K562 (cell line): ENCODE results near the gene MLANA. TPM values are rescaled to one million over a fixed set of nuclear protein-coding genes. Genes with fewer than 3 reads are reported as not detected.

ENCODE experiments used
- ATAC-seq: fragments of 200-7000 bp; cut with Tn5 transposase; 3 replicates; pipeline ENCODE4 v1.9.1; 2020; ENCODE audit warnings: moderate library complexity
- BruUV-seq: library from RNA; stranded (reverse); fragments of 400-500 nt; replicated peaks from 2 replicates; lab custom pipeline; 2021; lab: Mats Ljungman, UMichigan
- CTCF ChIA-PET: fragments of 300-600 bp; formaldehyde crosslinking; extraction: SDS; loops from one replicate; lab custom pipeline; 2021; ENCODE audit warnings: low intra/inter-chr PET ratio; lab: Yijun Ruan, JAX
- POLR2A ChIA-PET: fragments of 300-600, 350-650 bp; sonication (Branson Sonifier 250); formaldehyde crosslinking; extraction: SDS; loops from one replicate; lab custom pipeline; 2021; ENCODE audit warnings: antibody characterized with exemption, inconsistent platforms; lab: Yijun Ruan, JAX
- DNase-seq, 4 experiments: peaks; one replicate each; pipeline versions ENCODE4 v3.0.0 to v3.0.0-alpha.2; 2011 to 2018; ENCODE audit warnings: low spot score in 3 of 4, mixed read lengths in 3 of 4; ENCODE audit errors: extremely low read depth in 1 of 4
- FAIRE-seq: peaks from 2 replicates; lab custom pipeline; 2011; peaks lifted over from hg19 to GRCh38; lab: Jason Lieb, UNC
- H2AFZ ChIP-seq: 2 replicates; pipeline ENCODE4 v1.6.0; 2011; ENCODE audit warnings: low read depth, low read length, control low read depth, inconsistent platforms
- H3K27ac ChIP-seq: fragments of 200-600 bp; 3 replicates; pipeline ENCODE4 v1.8.0; 2011; ENCODE audit warnings: low read depth, mild to moderate bottlenecking, control low read depth, inconsistent platforms, low read length, moderate library complexity, mixed read lengths; ENCODE audit errors: extremely low read depth
- H3K27me3 ChIP-seq, 2 experiments: fragments of 300-600 bp in 1 of 2; 2 replicates in 1 of 2; 3 replicates in 1 of 2; pipeline versions ENCODE4 v1.6.0 to v1.8.0; 2011; ENCODE audit warnings: inconsistent platforms in 2 of 2, low read length in 2 of 2, mild to moderate bottlenecking in 1 of 2, mixed read lengths in 1 of 2, moderate library complexity in 1 of 2; ENCODE audit not compliant: control insufficient read depth in 2 of 2, insufficient read depth in 2 of 2
- H3K36me3 ChIP-seq: fragments of 300-600 bp; 3 replicates; pipeline ENCODE4 v1.8.0; 2011; ENCODE audit warnings: mild to moderate bottlenecking, low read length, inconsistent platforms; ENCODE audit not compliant: control insufficient read depth, insufficient read depth
- H3K4me1 ChIP-seq, 2 experiments: fragments of 200-600 bp in 1 of 2; replicated peaks in 1 of 2; 2 replicates in 1 of 2; 3 replicates in 1 of 2; pipeline versions ENCODE4 v1.5.1 to v1.8.0; 2011; ENCODE audit warnings: inconsistent platforms in 2 of 2, low read length in 2 of 2, mild to moderate bottlenecking in 1 of 2, mixed read lengths in 1 of 2, moderate library complexity in 1 of 2; ENCODE audit not compliant: control insufficient read depth in 2 of 2, insufficient read depth in 2 of 2
- H3K4me2 ChIP-seq: 2 replicates; pipeline ENCODE4 v1.6.1; 2011; ENCODE audit warnings: low read length, control low read depth, inconsistent platforms, mixed read lengths; ENCODE audit not compliant: insufficient read depth
- H3K4me3 ChIP-seq: fragments of 200-600 bp; sonication (generic), shearing (Covaris generic); 2 replicates; pipeline ENCODE4 v1.5.1; 2016; ENCODE audit warnings: control low read depth, inconsistent platforms
- H3K79me2 ChIP-seq: fragments of 200-600 bp; 3 replicates; pipeline ENCODE4 v1.8.0; 2011; ENCODE audit warnings: low read length, inconsistent platforms; ENCODE audit not compliant: control insufficient read depth, insufficient read depth
- H3K9ac ChIP-seq, 2 experiments: 2 replicates each; pipeline versions ENCODE4 v1.6.0 to v1.6.1; 2011; ENCODE audit warnings: low read depth in 2 of 2, low read length in 2 of 2, control low read depth in 1 of 2, inconsistent platforms in 1 of 2, mild to moderate bottlenecking in 1 of 2, mixed read lengths in 1 of 2; ENCODE audit not compliant: insufficient read depth in 1 of 2
- H3K9me1 ChIP-seq: one replicate; pipeline ENCODE4 v1.6.0; 2011; ENCODE audit warnings: inconsistent platforms, mild to moderate bottlenecking, low read length, moderate library complexity; ENCODE audit not compliant: control insufficient read depth, insufficient read depth
- H3K9me3 ChIP-seq: replicated peaks from 2 replicates; pipeline ENCODE4 v1.5.1; 2011; ENCODE audit warnings: low read depth, low read length, inconsistent platforms; ENCODE audit not compliant: control insufficient read depth, insufficient read depth
- H4K20me1 ChIP-seq: replicated peaks from 2 replicates; pipeline ENCODE4 v1.6.1; 2011; ENCODE audit warnings: low read length, inconsistent platforms, mixed read lengths; ENCODE audit not compliant: control insufficient read depth, insufficient read depth
- CCAR2 ChIP-seq: fragments of 200-400 bp; formaldehyde crosslinking; IDR thresholded peaks from 2 replicates; pipeline ENCODE4 v1.6.1; 2017; ENCODE audit warnings: mild to moderate bottlenecking, low read depth, low read length
- CREB3L1 ChIP-seq: fragments of 450-650 bp; IDR thresholded peaks from 2 replicates; pipeline ENCODE4 v1.6.1; 2014; ENCODE audit warnings: low read depth, mild to moderate bottlenecking, moderate library complexity, borderline replicate concordance
- HNRNPK ChIP-seq: fragments of 200-400 bp; formaldehyde crosslinking; IDR thresholded peaks from one replicate; pipeline ENCODE4 v1.6.1; 2018; ENCODE audit warnings: mild to moderate bottlenecking, low read depth, low read length; ENCODE audit not compliant: poor library complexity, severe bottlenecking
- KLF6 ChIP-seq: fragments of 250-450 bp; sonication (Bioruptor Pico); IDR thresholded peaks from 2 replicates; pipeline ENCODE4 v1.4.0; 2020; ENCODE audit warnings: mild to moderate bottlenecking, moderate library complexity, borderline replicate concordance
- L3MBTL2 ChIP-seq: fragments of 450-650 bp; IDR thresholded peaks from 2 replicates; pipeline ENCODE4 v1.6.1; 2016; ENCODE audit warnings: mild to moderate bottlenecking, moderate library complexity
- MEF2A ChIP-seq: IDR thresholded peaks from 2 replicates; pipeline ENCODE4 v1.6.1; 2011; ENCODE audit warnings: low read depth, mild to moderate bottlenecking, low read length, moderate library complexity; ENCODE audit not compliant: control insufficient read depth
- MTA3 ChIP-seq: fragments of 450-650 bp; formaldehyde crosslinking; IDR thresholded peaks from 2 replicates; pipeline ENCODE4 v1.6.1; 2017; ENCODE audit warnings: mild to moderate bottlenecking, borderline replicate concordance
- NRF1 ChIP-seq, 2 experiments: fragments of 450-650 bp; IDR thresholded peaks in 1 of 2; conservative IDR thresholded peaks in 1 of 2; 2 replicates each; pipeline ENCODE4 v1.6.1; 2014; ENCODE audit warnings: mild to moderate bottlenecking in 2 of 2
- RAD21 ChIP-seq, 2 experiments: fragments of 250-450 bp in 1 of 2; fragments of 450-650 bp in 1 of 2; sonication (Bioruptor Pico) in 1 of 2; formaldehyde crosslinking in 1 of 2; IDR thresholded peaks in 1 of 2; conservative IDR thresholded peaks in 1 of 2; 2 replicates each; pipeline versions ENCODE4 v1.4.0 to v1.8.0; 2020 to 2022; ENCODE audit warnings: mild to moderate bottlenecking in 2 of 2, moderate library complexity in 1 of 2
- SMARCB1 ChIP-seq: IDR thresholded peaks from 2 replicates; pipeline ENCODE4 v1.6.1; 2011; ENCODE audit warnings: improper control_type of control experiment, low read depth; ENCODE audit not compliant: insufficient read length
- TEAD2 ChIP-seq: fragments of 450-650 bp; IDR thresholded peaks from 2 replicates; pipeline ENCODE4 v1.6.1; 2016; ENCODE audit warnings: missing genetic modification characterization, control low read depth, missing compliant biosample characterization
- ZNF584 ChIP-seq: fragments of 200-800 bp; sonication (Bioruptor generic); IDR thresholded peaks from 2 replicates; pipeline ENCODE4 v1.6.1; 2016; ENCODE audit warnings: low read depth, mild to moderate bottlenecking, missing genetic modification characterization, missing compliant biosample characterization
- ZNF589 ChIP-seq: fragments of 200-800 bp; sonication (Bioruptor generic); IDR thresholded peaks from 2 replicates; pipeline ENCODE4 v1.6.1; 2016; ENCODE audit warnings: low read depth, missing genetic modification characterization, missing compliant biosample characterization
- WGBS: fragments of 100-300 bp; shearing (Covaris generic); methylation state at CpG from one replicate; pipeline ENCODE4 v1.1.6; 2016; ENCODE audit warnings: low coverage, mixed read lengths; ENCODE audit not compliant: insufficient coverage; ENCODE audit errors: missing lambda C conversion rate; 5-methylcytosine and 5-hydroxymethylcytosine counted together
- in situ Hi-C: fragments of 300-500 bp; cut with MboI; formaldehyde crosslinking; loops from 4 replicates; pipeline ENCODE4 v1.15.0; 2018; ENCODE audit warnings: inconsistent platforms, mixed read lengths
- intact Hi-C: fragments of 100-400 bp; cut with micrococcal nuclease; formaldehyde crosslinking; loops from 2 replicates; pipeline ENCODE4 v1.14.2; 2022
- polyA plus RNA-seq, 8 experiments: library from polyadenylated mRNA; depleted of rRNA in 4 of 8; stranded (reverse) in 5 of 8; unstranded in 3 of 8; fragments of >200 nt; fragmentation: Nextera tagmentation in 2 of 8; fragmentation: Illumina TruSeq in 1 of 8; extraction: Ambion mirVana in 2 of 8; extraction: Trizol in 1 of 8; gene quantifications; 2 replicates each; pipeline versions ENCODE4 v1.2.1 to v1.2.3, GENCODE V29; 2011 to 2014; ENCODE audit warnings: inconsistent platforms in 1 of 8, missing spikeins in 1 of 8
- total RNA-seq, 7 experiments: library from RNA; depleted of rRNA in 6 of 7; stranded (reverse); fragments of >200 nt in 6 of 7; fragmentation: Illumina TruSeq in 2 of 7; extraction: Trizol in 2 of 7; gene quantifications; 2 replicates each; pipeline versions ENCODE4 v1.2.1 to v1.2.3, GENCODE V29; 2011 to 2021; ENCODE audit warnings: low replicate concordance in 1 of 7
- TF ChIP-seq, protein P1 (sequence below): sonication (generic); formaldehyde crosslinking; IDR thresholded peaks from 2 replicates; pipeline ENCODE4 v1.8.0; 2022; ENCODE audit warnings: mild to moderate bottlenecking, low read depth, missing genetic modification reagents

MLANA gene
- total and polyA plus RNA-seq, 9 of the 15 experiments (the other 6 are each of a cell fraction or from before 2014, with no cell fraction given) = not detected

GRCh38 chr9:5869315-5870019, 21.2 kb upstream of the MLANA start:
- in situ Hi-C loops (no loop called here), intact Hi-C loops (no loop called here)
- DNase-seq (peak; percentile 65 to 80 (median 71)), FAIRE-seq (peak; percentile 83), ATAC-seq (peak; percentile 93)
- Histone ChIP-seq H2AFZ (peak overlapping the region; percentile 99), H3K4me3 (no peak overlapping the region), H3K4me1 (peaks cover 0 to 21% of the 10 kb centered on the region in 2 experiments; a peak in 4 of 5 replicates), H3K9me3 (no peaks in the 10 kb centered on the region), H3K79me2 (no peaks in the 10 kb centered on the region), H3K9me1 (peaks cover 2% of the 10 kb centered on the region), H3K27ac (no peak overlapping the region; the same call in 2 of the 3 replicates), H3K36me3 (no peaks in the 10 kb centered on the region), H4K20me1 (no peaks in the 10 kb centered on the region), H3K27me3 (no peaks in the 10 kb centered on the region), H3K4me2 (0 out of 2 replicates have a peak overlapping the region, but pooled peaks have one; percentile 21), H3K9ac (no peak overlapping the region)
- ChIA-PET POLR2A (interaction anchor here (1.0 kb wide), 1 partner anchor 10 kb away, joined by 4 read pairs; no protein-coding TSS in a partner anchor), CTCF (interaction anchor here (1.0 to 1.3 kb wide), 2 partner anchors 19 to 184 kb away, joined by 3 read pairs; no protein-coding TSS in a partner anchor)
- no TSS peak for BruUV-seq
- WGBS = 4% methylated on average over 3 of the region's 3 CpGs
- TF ChIP-seq SMARCB1 (no peak), ZNF589 (CRISPR knock-in tag) (peak; percentile 71; the same call in 1 of the 2 replicates), CREB3L1 (peak; percentile 62; the same call in 1 of the 2 replicates), KLF6 (CRISPR knock-in tag) (0 out of 2 replicates have a peak, but pooled peaks have one; percentile 47), TEAD2 (tag) (0 out of 2 replicates have a peak, but pooled peaks have one; percentile 26), ZNF584 (peak; percentile 52; the same call in 1 of the 2 replicates), HNRNPK (no peak), L3MBTL2 (peak; percentile 92), MTA3 (no peak), CCAR2 (no peak), MEF2A (no peak), NRF1 (conservative IDR thresholded peaks at IDR 0.05 in 1 of 2, IDR thresholded peaks at IDR 0.05 in 1 of 2) (no peak), RAD21 (CRISPR knock-in tag; conservative IDR thresholded peaks at IDR 0.05 in 1 of 2, IDR thresholded peaks at IDR 0.05 in 1 of 2) (peak; percentile 56 to 68)
- TF ChIP-seq, protein P1, sequence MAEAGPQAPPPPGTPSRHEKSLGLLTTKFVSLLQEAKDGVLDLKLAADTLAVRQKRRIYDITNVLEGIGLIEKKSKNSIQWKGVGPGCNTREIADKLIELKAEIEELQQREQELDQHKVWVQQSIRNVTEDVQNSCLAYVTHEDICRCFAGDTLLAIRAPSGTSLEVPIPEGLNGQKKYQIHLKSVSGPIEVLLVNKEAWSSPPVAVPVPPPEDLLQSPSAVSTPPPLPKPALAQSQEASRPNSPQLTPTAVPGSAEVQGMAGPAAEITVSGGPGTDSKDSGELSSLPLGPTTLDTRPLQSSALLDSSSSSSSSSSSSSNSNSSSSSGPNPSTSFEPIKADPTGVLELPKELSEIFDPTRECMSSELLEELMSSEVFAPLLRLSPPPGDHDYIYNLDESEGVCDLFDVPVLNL = no peak
